IgD-negative memory B cell (primary cell): ENCODE measurements around the gene ZBTB1. TPM values are rescaled to one million over a fixed set of nuclear protein-coding genes. Genes with fewer than 3 reads are reported as not detected.
"Not testable (repeated sequence)": the region's sequence is repeated elsewhere in the genome, so short reads cannot be mapped to it uniquely, and the experiment has no call there.

Source experiments
- H3K27ac Mint-ChIP-seq, 3 donors: one replicate each; pipeline ENCODE4 v1.8.0; 2020 to 2022; ENCODE audit warnings: mild to moderate bottlenecking in 3 of 3, mixed read lengths in 3 of 3, moderate library complexity in 1 of 3
- H3K27me3 Mint-ChIP-seq: one replicate; pipeline ENCODE4 v1.8.0; 2021; ENCODE audit warnings: mixed read lengths
- H3K36me3 Mint-ChIP-seq: one replicate; pipeline ENCODE4 v1.8.0; 2020; ENCODE audit warnings: mild to moderate bottlenecking, mixed read lengths
- H3K4me1 Mint-ChIP-seq, 3 donors: one replicate each; pipeline ENCODE4 v1.8.0; 2020 to 2022; ENCODE audit warnings: mixed read lengths in 3 of 3, mild to moderate bottlenecking in 1 of 3
- H3K4me3 Mint-ChIP-seq, 4 donors: one replicate each; pipeline ENCODE4 v1.8.0; 2020 to 2022; ENCODE audit warnings: mild to moderate bottlenecking in 4 of 4, mixed read lengths in 4 of 4, moderate library complexity in 3 of 4
- H3K9me3 Mint-ChIP-seq, 3 donors: one replicate each; pipeline ENCODE4 v1.8.0; 2020 to 2021; ENCODE audit warnings: mixed read lengths in 3 of 3, mild to moderate bottlenecking in 1 of 3
- polyA plus RNA-seq: library from polyadenylated mRNA; unstranded; fragments of 300-500 nt; fragmentation: Illumina TruSeq; gene quantifications from one replicate; pipeline ENCODE4 v1.2.3, GENCODE V29; 2021

ZBTB1 gene
- polyA plus RNA-seq, 1 donor from 2014 or later, result 57.3 TPM

DNA sequence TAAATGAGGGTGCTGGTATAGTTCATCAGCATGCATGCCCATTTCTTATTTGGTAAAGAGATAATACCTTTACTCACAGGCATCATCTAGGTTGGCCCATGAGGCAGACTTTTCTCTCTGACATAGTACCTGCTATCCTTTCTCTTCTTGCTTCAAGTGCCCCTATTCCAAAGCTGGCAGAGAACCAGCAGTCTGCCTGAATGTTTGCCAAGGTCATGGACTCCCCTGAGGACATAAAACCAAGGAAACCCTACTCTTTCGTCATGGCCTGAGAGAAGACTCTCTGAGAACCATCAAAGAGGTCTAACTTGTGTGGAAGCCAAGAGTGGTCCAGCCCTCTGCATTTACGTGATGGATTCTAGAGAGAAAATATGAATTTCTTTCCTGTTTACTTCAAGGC is 57.1 kb downstream of the ZBTB1 start:
- no peaks in the 10 kb centered on the region for H3K36me3 Mint-ChIP-seq
- H3K27me3 Mint-ChIP-seq, result peaks cover 8% of the 10 kb centered on the region
- no peak overlapping the region for H3K4me3 Mint-ChIP-seq
- H3K27ac Mint-ChIP-seq, result no peak overlapping the region
- H3K4me1 Mint-ChIP-seq, result peaks cover 0 to 2% (median 0%) of the 10 kb centered on the region in 3 donors
- H3K9me3 Mint-ChIP-seq, result no peaks in the 10 kb centered on the region

DNA sequence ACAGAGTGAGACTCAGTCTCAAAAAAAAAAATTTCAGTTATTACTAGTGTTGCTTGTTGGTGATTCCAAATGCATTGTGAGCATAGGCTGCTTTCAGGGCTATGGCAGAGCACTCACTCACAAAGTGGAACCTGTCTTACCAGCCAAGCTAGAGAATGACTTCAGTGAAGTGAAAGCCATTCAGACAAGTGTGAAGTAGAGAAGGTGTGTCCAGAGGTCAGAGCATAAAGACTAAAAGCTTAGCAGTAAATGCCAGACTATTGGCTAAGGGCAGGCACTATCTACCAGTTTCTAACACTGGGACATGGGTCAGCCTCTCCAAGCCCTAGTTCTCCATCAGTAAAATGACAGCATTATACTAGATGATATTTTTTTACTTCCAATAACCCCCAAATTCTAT is 57.9 kb downstream of the ZBTB1 start:
- H3K4me3 Mint-ChIP-seq, result no peak overlapping the region
- H3K27me3 Mint-ChIP-seq, result peaks cover 9% of the 10 kb centered on the region
- H3K27ac Mint-ChIP-seq, result no peak overlapping the region

DNA sequence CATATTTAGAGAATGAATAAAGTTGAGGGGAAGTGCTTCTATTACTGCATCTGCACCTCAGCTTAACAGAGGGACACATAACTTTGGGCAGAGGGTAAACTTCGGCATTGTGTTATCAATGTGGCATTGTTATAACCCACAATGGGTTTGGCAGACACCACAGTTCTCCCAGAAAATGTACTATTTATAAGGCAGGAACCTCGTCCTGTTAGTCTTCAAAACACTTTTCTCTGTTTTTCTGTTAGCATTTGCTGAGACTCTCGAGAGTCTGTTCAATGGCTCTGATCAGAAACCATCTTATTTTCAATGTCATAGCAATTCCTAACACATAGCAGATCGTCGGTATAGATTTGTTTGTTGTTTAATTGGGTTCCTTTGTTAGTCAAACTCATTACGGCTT is 59.1 kb downstream of the ZBTB1 start:
- no peak overlapping the region for H3K4me3 Mint-ChIP-seq
- no peak overlapping the region for H3K27ac Mint-ChIP-seq
- no peaks in the 10 kb centered on the region for H3K36me3 Mint-ChIP-seq
- H3K9me3 Mint-ChIP-seq, result no peaks in the 10 kb centered on the region
- H3K4me1 Mint-ChIP-seq, result peaks cover 0 to 4% (median 2%) of the 10 kb centered on the region in 3 donors
- H3K27me3 Mint-ChIP-seq, result peaks cover 9% of the 10 kb centered on the region

More for the DNA sequence above, 57.9 kb downstream of the ZBTB1 start:
- Mint-ChIP-seq H3K36me3 (no peaks in the 10 kb centered on the region), H3K4me1 (peaks cover 0 to 3% (median 2%) of the 10 kb centered on the region in 3 donors), H3K9me3 (no peaks in the 10 kb centered on the region)

DNA sequence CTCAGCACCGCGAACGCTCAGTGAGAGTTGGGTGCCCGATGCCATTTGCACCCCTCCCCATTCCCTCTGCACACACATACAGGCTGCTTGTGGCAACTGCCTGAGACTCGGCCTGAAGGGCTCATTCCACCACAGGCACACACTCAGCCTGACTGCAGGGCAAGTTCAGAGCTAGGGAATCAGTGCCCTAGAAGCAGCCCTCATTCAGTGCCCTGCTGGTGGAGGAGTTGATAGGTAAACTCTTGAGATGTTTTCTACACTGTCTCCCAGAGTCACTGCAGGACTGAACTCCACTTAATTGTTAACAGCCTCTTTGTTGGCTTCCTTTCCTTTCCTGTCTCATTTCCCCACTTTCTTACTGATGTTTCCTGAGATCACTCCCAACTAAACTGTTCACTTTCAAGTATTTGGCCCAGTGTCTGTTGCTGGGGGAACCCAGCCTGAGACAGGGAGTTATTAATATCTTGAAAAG is 62.1 kb downstream of the ZBTB1 start:
- Mint-ChIP-seq H3K4me3 (no peak overlapping the region), H3K36me3 (no peaks in the 10 kb centered on the region), H3K27me3 (peaks cover 9% of the 10 kb centered on the region), H3K9me3 (no peaks in the 10 kb centered on the region), H3K4me1 (peaks cover 0 to 4% (median 2%) of the 10 kb centered on the region in 3 donors), H3K27ac (no peak overlapping the region)

DNA sequence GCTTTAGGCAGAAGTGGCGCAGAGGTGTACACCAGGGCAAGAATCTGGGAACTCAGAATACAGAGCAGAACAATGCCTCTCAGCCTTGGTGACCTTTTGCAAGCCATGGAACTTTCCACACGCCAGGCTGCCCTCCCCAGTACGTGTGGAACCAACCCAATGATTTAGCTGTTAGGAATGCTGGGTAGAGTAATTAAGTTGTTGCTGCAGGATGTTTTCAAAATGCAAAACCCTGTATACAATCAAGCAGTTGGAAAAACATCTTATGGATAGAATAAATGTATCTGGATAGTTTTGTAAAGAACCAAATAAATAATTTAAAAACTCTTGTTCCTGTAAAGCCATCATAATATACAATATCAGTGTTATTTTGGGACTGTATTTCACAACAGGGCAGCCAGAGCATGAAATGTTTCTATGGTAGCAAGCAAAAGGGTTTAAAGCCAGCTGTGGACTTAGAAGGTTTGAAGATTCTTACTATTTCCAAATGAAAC is 64.6 kb downstream of the ZBTB1 start:
- peaks cover 0 to 4% (median 0%) of the 10 kb centered on the region in 3 donors for H3K4me1 Mint-ChIP-seq
- H3K4me3 Mint-ChIP-seq, result no peak overlapping the region
- no peaks in the 10 kb centered on the region for H3K36me3 Mint-ChIP-seq
- peaks cover 8% of the 10 kb centered on the region for H3K27me3 Mint-ChIP-seq
- H3K9me3 Mint-ChIP-seq, result no peaks in the 10 kb centered on the region
- H3K27ac Mint-ChIP-seq, result no peak overlapping the region

DNA sequence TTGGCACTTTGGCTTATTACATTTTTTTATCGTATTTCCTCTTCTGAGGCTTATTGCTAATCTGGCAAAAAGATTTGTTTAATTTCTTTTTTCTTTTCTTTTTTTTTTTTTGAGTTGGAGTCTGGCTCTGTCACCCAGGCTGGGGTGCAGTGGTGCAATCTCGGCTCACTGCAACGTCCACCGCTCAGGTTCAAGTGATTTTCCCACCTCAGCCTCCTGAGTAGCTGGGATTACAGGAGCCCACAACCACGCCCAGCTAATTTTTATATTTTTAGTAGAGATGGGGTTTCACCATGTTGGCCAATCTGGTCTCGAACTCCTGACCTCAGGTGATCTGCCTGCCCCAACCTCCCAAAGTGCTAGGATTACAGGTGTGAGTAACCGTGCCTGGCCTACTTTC is 65.1 kb downstream of the ZBTB1 start:
- not testable (repeated sequence) for H3K27ac Mint-ChIP-seq, H3K36me3 Mint-ChIP-seq, H3K4me1 Mint-ChIP-seq, H3K27me3 Mint-ChIP-seq, H3K4me3 Mint-ChIP-seq, H3K9me3 Mint-ChIP-seq

DNA sequence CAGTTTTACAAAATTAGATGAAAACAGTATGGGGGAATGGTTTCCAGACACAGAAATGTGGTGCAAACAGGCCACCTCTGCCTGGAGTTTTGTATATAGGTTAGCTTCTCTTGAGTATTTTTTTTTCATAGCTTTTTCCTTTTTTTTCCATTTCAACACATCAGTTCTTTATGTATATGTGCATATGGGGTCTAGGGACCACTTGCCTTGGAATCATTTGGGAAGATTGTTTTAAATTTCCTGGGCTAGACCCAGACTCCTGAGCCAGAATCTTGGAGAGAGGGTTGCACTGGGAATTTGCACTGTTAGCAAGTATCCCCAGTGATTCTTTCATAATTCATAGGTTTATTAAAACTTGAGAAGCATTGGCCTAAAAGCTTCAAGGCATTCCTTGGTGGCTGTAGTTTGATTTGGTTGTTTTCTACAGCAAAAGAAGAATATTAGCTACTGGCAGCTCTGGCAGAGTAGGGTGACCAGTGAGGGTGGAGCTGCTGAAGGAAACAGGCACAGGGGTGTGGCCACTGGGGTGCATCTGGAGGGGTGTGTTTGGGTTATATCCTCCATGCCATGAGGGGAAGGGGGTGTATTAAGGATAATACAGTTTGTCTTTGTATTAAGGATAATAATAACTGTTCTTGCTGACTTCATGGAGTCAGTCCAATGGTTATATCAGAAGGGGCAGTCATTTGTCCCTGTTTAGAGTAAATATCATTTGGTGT is 68.0 kb downstream of the ZBTB1 start:
- H3K4me3 Mint-ChIP-seq, result no peak overlapping the region

DNA sequence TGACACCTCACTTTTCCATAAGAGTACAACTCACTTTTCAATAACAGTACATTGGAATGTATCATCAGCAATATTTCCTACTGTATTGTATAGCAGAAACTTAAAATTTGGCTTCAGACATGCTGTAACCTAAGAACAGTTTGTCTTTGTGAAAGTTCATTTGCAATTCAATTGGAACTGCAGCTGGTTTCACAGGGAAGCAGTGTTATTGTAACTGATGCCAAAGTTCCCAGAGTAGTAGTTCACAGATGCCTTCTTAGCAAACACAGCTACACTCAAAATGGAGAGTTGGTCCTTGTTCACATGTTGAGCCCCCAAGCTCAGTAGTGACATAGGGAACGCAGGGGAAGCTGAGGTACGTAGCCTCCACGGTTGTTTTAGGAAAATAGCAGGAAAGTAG is 68.5 kb downstream of the ZBTB1 start:
- H3K9me3 Mint-ChIP-seq, result no peaks in the 10 kb centered on the region
- H3K27me3 Mint-ChIP-seq, result no peaks in the 10 kb centered on the region
- H3K4me3 Mint-ChIP-seq, result no peak overlapping the region
- no peaks in the 10 kb centered on the region for H3K4me1 Mint-ChIP-seq
- no peaks in the 10 kb centered on the region for H3K36me3 Mint-ChIP-seq
- no peak overlapping the region for H3K27ac Mint-ChIP-seq

More for the DNA sequence above, 68.0 kb downstream of the ZBTB1 start:
- Mint-ChIP-seq H3K36me3 (no peaks in the 10 kb centered on the region), H3K9me3 (no peaks in the 10 kb centered on the region), H3K27ac (peak overlapping the region in 2 of 3 donors; percentile 39 to 59), H3K4me1 (no peaks in the 10 kb centered on the region), H3K27me3 (no peaks in the 10 kb centered on the region)

Other genes with a start within 250 kb of the ZBTB1 start
- gene ESR2, start 210.4 kb upstream of the ZBTB1 start, polyA plus RNA-seq, result 1.3 TPM
- 74.7 TPM for gene MTHFD1, start 116.4 kb upstream of the ZBTB1 start, polyA plus RNA-seq
- 0.66 TPM for gene AKAP5, start 39.3 kb upstream of the ZBTB1 start, polyA plus RNA-seq
- 19.4 TPM for gene ZBTB25, start 932 bp upstream of the ZBTB1 start, polyA plus RNA-seq
- gene HSPA2, start 36.0 kb downstream of the ZBTB1 start, polyA plus RNA-seq, result 0.26 TPM
- not detected for gene PPP1R36, start 45.2 kb downstream of the ZBTB1 start, polyA plus RNA-seq
- 4.7 TPM for gene PLEKHG3, start 199.7 kb downstream of the ZBTB1 start, polyA plus RNA-seq